GM12878 (cell line): ENCODE results near the gene PPAN. TPM values are rescaled to one million over a fixed set of nuclear protein-coding genes. Genes with fewer than 3 reads are reported as not detected.

Experiments
- CBX5 ChIP-seq: sonication (generic); IDR thresholded peaks from 2 replicates; pipeline ENCODE4 v1.6.1; 2016; ENCODE audit warnings: low read depth, moderate library complexity, mild to moderate bottlenecking, inconsistent platforms
- CTCF ChIP-seq, 3 experiments: IDR thresholded peaks in 2 of 3; conservative IDR thresholded peaks in 1 of 3; 2 replicates each; pipeline ENCODE4 v1.5.1; 2011; ENCODE audit warnings: low read depth in 3 of 3, low read length in 3 of 3, mild to moderate bottlenecking in 3 of 3, control low read depth in 2 of 3, moderate library complexity in 2 of 3, inconsistent platforms in 1 of 3, mixed read lengths in 1 of 3; ENCODE audit not compliant: control insufficient read depth in 2 of 3, insufficient read depth in 1 of 3; ENCODE audit errors: extremely low read depth in 1 of 3
- CUX1 ChIP-seq: IDR thresholded peaks from 2 replicates; pipeline ENCODE4 v1.6.1; 2012; ENCODE audit warnings: improper control_type of control experiment, low read depth, low read length; ENCODE audit not compliant: insufficient replicate concordance
- DPF2 ChIP-seq: fragments of 450-650 bp; IDR thresholded peaks from 2 replicates; pipeline ENCODE4 v1.6.1; 2017; ENCODE audit warnings: mild to moderate bottlenecking
- E2F8 ChIP-seq: fragments of 450-650 bp; IDR thresholded peaks from 2 replicates; pipeline ENCODE4 v1.6.1; 2018; ENCODE audit warnings: mild to moderate bottlenecking, low read depth, moderate library complexity; ENCODE audit not compliant: partially characterized antibody
- E4F1 ChIP-seq: fragments of 450-650 bp; IDR thresholded peaks from 2 replicates; pipeline ENCODE4 v1.6.1; 2018; ENCODE audit warnings: borderline replicate concordance, mild to moderate bottlenecking; ENCODE audit not compliant: partially characterized antibody
- KAT2A ChIP-seq: conservative IDR thresholded peaks from 2 replicates; pipeline ENCODE4 v1.6.1; 2011; ENCODE audit warnings: low read depth, low read length; ENCODE audit not compliant: control insufficient read depth
- NFYB ChIP-seq: IDR thresholded peaks from 2 replicates; pipeline ENCODE4 v1.6.1; 2011; ENCODE audit warnings: low read depth, mild to moderate bottlenecking, low read length, improper control_type of control experiment, moderate library complexity; ENCODE audit not compliant: insufficient read depth
- SMAD5 ChIP-seq: IDR thresholded peaks from 2 replicates; pipeline ENCODE4 v1.6.1; 2016; ENCODE audit warnings: antibody characterized with exemption, low read depth
- USF1 ChIP-seq: IDR thresholded peaks from 2 replicates; pipeline ENCODE4 v1.6.1; 2011; ENCODE audit warnings: borderline replicate concordance, low read depth, mild to moderate bottlenecking, moderate library complexity, mixed read lengths, low read length; ENCODE audit not compliant: insufficient read depth; ENCODE audit errors: extremely low read length
- ZNF207 ChIP-seq: fragments of 450-650 bp; IDR thresholded peaks from 2 replicates; pipeline ENCODE4 v1.6.1; 2014; ENCODE audit warnings: antibody characterized with exemption, mild to moderate bottlenecking, borderline replicate concordance
- polyA plus RNA-seq, 11 experiments: library from polyadenylated mRNA; depleted of rRNA in 4 of 11; unstranded in 6 of 11; stranded (reverse) in 5 of 11; fragments of >200 nt; fragmentation: Nextera tagmentation in 4 of 11; fragmentation: Illumina TruSeq in 1 of 11; extraction: Ambion mirVana in 4 of 11; extraction: Trizol in 1 of 11; gene quantifications; 1 replicate in 1 of 11; 2 replicates in 10 of 11; pipeline versions ENCODE4 v1.2.1 to v1.2.3, GENCODE V29; 2011 to 2016; ENCODE audit warnings: inconsistent platforms in 2 of 11, missing spikeins in 2 of 11, low read depth in 1 of 11
- total RNA-seq, 4 experiments: library from RNA; depleted of rRNA in 3 of 4; stranded (reverse); fragments of >200 nt in 3 of 4; fragmentation: Illumina TruSeq in 1 of 4; extraction: Trizol in 1 of 4; gene quantifications; 2 replicates each; pipeline versions ENCODE4 v1.2.1 to v1.2.3, GENCODE V29; 2013 to 2021

Gene PPAN
- total and polyA plus RNA-seq, 10 of the 15 experiments (the other 5 are each of a cell fraction or from before 2014, with no cell fraction given) = 2.1 to 171 (median 108) TPM

- no peak for TF ChIP-seq KAT2A
- TF ChIP-seq E4F1 = peak; percentile 51
- peak; percentile 49; the same call in 1 of the 2 replicates for TF ChIP-seq SMAD5
- no peak for TF ChIP-seq NFYB
- no peak for TF ChIP-seq ZNF207
- TF ChIP-seq USF1 = no peak
- TF ChIP-seq CBX5 = no peak
- TF ChIP-seq E2F8 = no peak
- peak; percentile 99 for TF ChIP-seq CUX1
- TF ChIP-seq CTCF (IDR thresholded peaks at IDR 0.05 in 2 of 3, conservative IDR thresholded peaks at IDR 0.05 in 1 of 3; ENCODE audit: control insufficient read depth in 2 of 3, extremely low read depth in 1 of 3, insufficient read depth in 1 of 3, low read depth in 3 of 3, low read length in 3 of 3) = no peak
- peak; percentile 51 for TF ChIP-seq DPF2
These were observed 1.3 kb upstream of the PPAN start (continued) for GRCh38 chr19:10104665-10105508.
